Loucy (cell line): Measurements from ENCODE around the gene TLK2.

Experiments
- H2AFZ ChIP-seq: fragments of 200-600 bp; sonication (generic); 2 replicates; pipeline ENCODE4 v1.6.0; 2016; ENCODE audit warnings: antibody characterized with exemption, mild to moderate bottlenecking, low read length, moderate library complexity
- H3F3A ChIP-seq: fragments of 200-600 bp; 2 replicates; pipeline ENCODE4 v1.6.0; 2016; ENCODE audit warnings: antibody characterized with exemption, low read depth, mild to moderate bottlenecking
- H3K27me3 ChIP-seq: fragments of 200-600 bp; sonication (generic); 2 replicates; pipeline ENCODE4 v1.6.1; 2014; ENCODE audit warnings: low read length, mild to moderate bottlenecking; ENCODE audit not compliant: insufficient read depth, poor library complexity, severe bottlenecking
- H3K36me3 ChIP-seq: fragments of 200-600 bp; sonication (generic); 2 replicates; pipeline ENCODE4 v1.6.1; 2016; ENCODE audit warnings: low read length; ENCODE audit not compliant: insufficient read depth
- H3K4me1 ChIP-seq: fragments of 200-600 bp; sonication (generic); 2 replicates; pipeline ENCODE4 v1.5.1; 2014; ENCODE audit warnings: low read length, mild to moderate bottlenecking; ENCODE audit not compliant: insufficient read depth, poor library complexity, severe bottlenecking
- H3K4me2 ChIP-seq: fragments of 200-600 bp; sonication (generic); 2 replicates; pipeline ENCODE4 v1.6.0; 2014; ENCODE audit warnings: antibody characterized with exemption, low read length, low read depth, mild to moderate bottlenecking; ENCODE audit not compliant: poor library complexity, severe bottlenecking
- H3K4me3 ChIP-seq: fragments of 200-600 bp; sonication (generic); 2 replicates; pipeline ENCODE4 v1.5.1; 2014; ENCODE audit warnings: low read length, mild to moderate bottlenecking, mixed read lengths; ENCODE audit not compliant: poor library complexity, severe bottlenecking
- H3K79me2 ChIP-seq: fragments of 200-600 bp; sonication (generic); 2 replicates; pipeline ENCODE4 v1.6.1; 2014; ENCODE audit warnings: low read length; ENCODE audit not compliant: insufficient read depth
- H3K9ac ChIP-seq: fragments of 200-600 bp; sonication (generic); 2 replicates; pipeline ENCODE4 v1.6.0; 2014; ENCODE audit warnings: mild to moderate bottlenecking, low read depth, low read length, moderate library complexity; ENCODE audit not compliant: poor library complexity, severe bottlenecking
- H3K9me2 ChIP-seq: fragments of 200-600 bp; sonication (generic); replicated peaks from 2 replicates; pipeline ENCODE4 v1.6.1; 2016; ENCODE audit warnings: low read depth, low read length, mixed read lengths
- H3K9me3 ChIP-seq: fragments of 200-600 bp; sonication (generic); 2 replicates; pipeline ENCODE4 v1.6.1; 2014; ENCODE audit warnings: mild to moderate bottlenecking, antibody characterized with exemption, low read length, low read depth; ENCODE audit not compliant: insufficient read depth
- H4K20me1 ChIP-seq: fragments of 200-600 bp; sonication (generic); 2 replicates; pipeline ENCODE4 v1.6.0; 2014; ENCODE audit warnings: antibody characterized with exemption, low read length, mild to moderate bottlenecking; ENCODE audit not compliant: insufficient read depth, poor library complexity, severe bottlenecking
- EZH2phosphoT487 ChIP-seq: fragments of 200-600 bp; IDR thresholded peaks from 2 replicates; pipeline ENCODE4 v1.6.1; 2018; ENCODE audit warnings: antibody characterized with exemption, mild to moderate bottlenecking, moderate library complexity, borderline replicate concordance
- TF ChIP-seq, protein P1 (sequence below): fragments of 200-600 bp; sonication (generic); conservative IDR thresholded peaks from 2 replicates; pipeline ENCODE4 v1.5.1; 2014; ENCODE audit warnings: mild to moderate bottlenecking, antibody characterized with exemption, low read length

TLK2 gene

DNA sequence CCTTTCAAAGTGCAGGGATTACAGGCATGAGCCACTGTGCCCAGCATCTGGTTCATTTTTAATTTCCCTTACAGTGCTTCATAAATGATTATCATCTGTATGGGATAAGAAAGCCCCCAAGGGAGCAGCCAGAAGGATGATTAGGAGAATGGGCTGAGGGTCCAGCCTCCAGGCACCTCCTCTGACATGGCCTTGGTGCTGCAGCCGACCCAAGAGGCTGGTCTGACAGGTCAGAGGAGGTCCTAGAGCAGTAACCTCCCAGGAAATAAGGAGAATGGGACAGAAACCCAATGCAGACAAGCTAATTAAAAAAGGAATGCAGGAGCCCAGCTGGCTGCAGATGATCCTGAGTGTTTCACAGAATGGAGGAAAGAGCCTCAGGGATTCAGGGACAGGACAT lies 177.8 kb downstream of the TLK2 start:
- H3K4me3 ChIP-seq = no peak overlapping the region
- peaks cover 8% of the 10 kb centered on the region for H3K4me1 ChIP-seq
- H3K79me2 ChIP-seq = no peaks in the 10 kb centered on the region
- 0 out of 2 replicates have a peak, but pooled peaks cover 3% of the 10 kb centered on the region for H3F3A ChIP-seq
- no peak overlapping the region for H3K4me2 ChIP-seq
- no peak overlapping the region for H2AFZ ChIP-seq
- no peaks in the 10 kb centered on the region for H3K9me3 ChIP-seq
- no peaks in the 10 kb centered on the region for H3K27me3 ChIP-seq
- H3K9ac ChIP-seq = no peak overlapping the region
- H4K20me1 ChIP-seq = no peaks in the 10 kb centered on the region
- no peaks in the 10 kb centered on the region for H3K36me3 ChIP-seq
- H3K9me2 ChIP-seq = no peaks in the 10 kb centered on the region
- TF ChIP-seq, protein P1, sequence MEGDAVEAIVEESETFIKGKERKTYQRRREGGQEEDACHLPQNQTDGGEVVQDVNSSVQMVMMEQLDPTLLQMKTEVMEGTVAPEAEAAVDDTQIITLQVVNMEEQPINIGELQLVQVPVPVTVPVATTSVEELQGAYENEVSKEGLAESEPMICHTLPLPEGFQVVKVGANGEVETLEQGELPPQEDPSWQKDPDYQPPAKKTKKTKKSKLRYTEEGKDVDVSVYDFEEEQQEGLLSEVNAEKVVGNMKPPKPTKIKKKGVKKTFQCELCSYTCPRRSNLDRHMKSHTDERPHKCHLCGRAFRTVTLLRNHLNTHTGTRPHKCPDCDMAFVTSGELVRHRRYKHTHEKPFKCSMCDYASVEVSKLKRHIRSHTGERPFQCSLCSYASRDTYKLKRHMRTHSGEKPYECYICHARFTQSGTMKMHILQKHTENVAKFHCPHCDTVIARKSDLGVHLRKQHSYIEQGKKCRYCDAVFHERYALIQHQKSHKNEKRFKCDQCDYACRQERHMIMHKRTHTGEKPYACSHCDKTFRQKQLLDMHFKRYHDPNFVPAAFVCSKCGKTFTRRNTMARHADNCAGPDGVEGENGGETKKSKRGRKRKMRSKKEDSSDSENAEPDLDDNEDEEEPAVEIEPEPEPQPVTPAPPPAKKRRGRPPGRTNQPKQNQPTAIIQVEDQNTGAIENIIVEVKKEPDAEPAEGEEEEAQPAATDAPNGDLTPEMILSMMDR = no peak

DNA sequence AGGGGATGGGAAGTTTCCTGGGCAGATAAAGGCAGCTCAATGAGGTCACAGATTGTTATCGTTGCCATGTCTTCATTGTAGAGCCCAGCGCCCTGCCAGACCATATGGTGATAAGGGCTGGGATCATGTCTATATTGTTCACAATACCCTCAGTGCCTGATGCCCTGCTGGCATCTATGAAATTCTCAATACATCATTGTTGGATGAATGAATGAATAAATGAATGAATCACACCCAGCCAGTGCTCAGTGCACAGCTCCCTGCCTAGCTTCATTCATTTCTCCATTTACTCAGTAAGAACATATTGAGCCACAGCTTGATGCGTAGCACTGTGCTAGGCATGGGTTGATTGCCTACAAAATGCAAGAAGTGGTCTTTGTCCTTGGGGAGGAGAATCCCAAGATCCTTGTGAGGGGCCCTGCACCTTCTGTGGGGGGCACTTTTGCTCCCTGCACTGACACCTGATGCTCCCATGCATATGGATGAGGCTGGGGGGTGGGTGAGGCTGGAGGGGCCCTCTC lies 178.6 kb downstream of the TLK2 start:
- no peaks in the 10 kb centered on the region for H3K9me3 ChIP-seq
- H3K79me2 ChIP-seq = no peaks in the 10 kb centered on the region
- TF ChIP-seq, protein P1 = no peak
- no peak for TF ChIP-seq EZH2phosphoT487

DNA sequence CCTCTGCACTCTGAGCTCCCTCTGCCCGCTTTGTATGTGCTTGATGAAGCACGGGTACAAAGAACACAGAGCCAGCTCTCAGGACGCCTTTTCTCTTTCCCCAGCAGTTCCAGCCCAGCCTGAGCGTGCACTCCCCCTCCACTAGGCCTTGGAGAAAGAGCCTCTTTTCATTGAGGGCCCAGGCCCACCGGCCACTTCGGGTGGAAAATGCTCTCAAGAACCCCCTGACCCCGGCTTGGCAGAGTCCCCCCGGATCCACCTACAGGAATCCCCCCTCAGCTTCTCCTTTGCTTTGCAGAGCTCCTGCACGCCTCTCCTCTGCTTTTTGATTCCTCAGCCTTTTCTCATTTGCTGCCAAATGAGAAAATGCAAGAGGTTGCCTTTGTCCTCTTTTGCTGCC lies 179.1 kb downstream of the TLK2 start:
- Histone ChIP-seq H3K9ac (no peak overlapping the region), H3K4me3 (no peak overlapping the region), H3F3A (no peaks in the 10 kb centered on the region), H3K9me3 (no peaks in the 10 kb centered on the region), H4K20me1 (no peaks in the 10 kb centered on the region), H3K4me2 (no peak overlapping the region), H3K79me2 (no peaks in the 10 kb centered on the region), H3K9me2 (no peaks in the 10 kb centered on the region), H3K4me1 (peaks cover 3% of the 10 kb centered on the region), H2AFZ (no peak overlapping the region), H3K27me3 (no peaks in the 10 kb centered on the region), H3K36me3 (no peaks in the 10 kb centered on the region)
- no peak for TF ChIP-seq EZH2phosphoT487
- TF ChIP-seq, protein P1 = no peak

More for the DNA sequence above, 178.6 kb downstream of the TLK2 start:
- H3K4me1 ChIP-seq = peaks cover 8% of the 10 kb centered on the region
- no peak overlapping the region for H3K4me2 ChIP-seq
- no peak overlapping the region for H3K9ac ChIP-seq
- H4K20me1 ChIP-seq = no peaks in the 10 kb centered on the region
- no peaks in the 10 kb centered on the region for H3K9me2 ChIP-seq
- H3F3A ChIP-seq = no peaks in the 10 kb centered on the region
- H2AFZ ChIP-seq = no peak overlapping the region
- H3K27me3 ChIP-seq = no peaks in the 10 kb centered on the region
- H3K4me3 ChIP-seq = no peak overlapping the region
- H3K36me3 ChIP-seq = no peaks in the 10 kb centered on the region
